ENCODE measurements around the gene KRTAP1-4.

The KRTAP1-4 gene

GRCh38 chr17:40997361-40997760 is 32.6 kb downstream of the KRTAP1-4 start:
- Histone ChIP-seq H3K4me3 (ENCODE audit: low read length) (no peak overlapping the region), H3K27ac (ENCODE audit: low read length) (no peak overlapping the region)

DNA sequence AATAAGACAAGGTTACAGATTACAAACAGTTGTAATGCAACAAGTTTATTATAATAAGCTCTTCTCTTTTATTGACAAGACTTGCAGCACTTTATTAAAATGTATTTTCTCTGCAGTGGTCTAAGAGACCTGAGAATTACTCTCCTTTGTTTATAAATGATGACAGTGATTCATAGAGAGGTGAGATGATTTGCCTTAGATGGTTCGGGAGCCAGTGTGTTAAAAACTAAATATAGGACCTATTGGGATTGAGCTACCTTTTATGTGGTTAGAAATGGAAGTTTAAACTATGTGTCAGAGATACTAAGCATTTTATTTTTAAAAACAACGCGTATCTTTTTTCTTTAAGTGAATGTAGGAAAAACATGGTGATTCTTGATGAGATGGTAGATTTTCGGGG is 33.2 kb downstream of the KRTAP1-4 start:
- no peaks in the 10 kb centered on the region for H3K9me3 ChIP-seq (ENCODE audit: insufficient read depth, low read depth, low read length)
- no peak overlapping the region for H3K27ac ChIP-seq (ENCODE audit: low read length)
- H3K4me3 ChIP-seq (ENCODE audit: low read length): no peak overlapping the region
- no peaks in the 10 kb centered on the region for H3K27me3 ChIP-seq (ENCODE audit: insufficient read depth, low read length)
- no peak overlapping the region for H3K9ac ChIP-seq (ENCODE audit: low read depth, low read length)
- H3K36me3 ChIP-seq (ENCODE audit: insufficient read depth, low read depth, low read length): no peaks in the 10 kb centered on the region
- no peaks in the 10 kb centered on the region for H3K4me1 ChIP-seq (ENCODE audit: insufficient read depth, low read length)

More at GRCh38 chr17:40997361-40997760, 32.6 kb downstream of the KRTAP1-4 start:
- Histone ChIP-seq H3K36me3 (ENCODE audit: insufficient read depth, low read depth, low read length) (no peaks in the 10 kb centered on the region), H3K9ac (ENCODE audit: low read depth, low read length) (no peak overlapping the region), H3K9me3 (ENCODE audit: insufficient read depth, low read depth, low read length) (no peaks in the 10 kb centered on the region), H3K4me1 (ENCODE audit: insufficient read depth, low read length) (no peaks in the 10 kb centered on the region), H3K27me3 (ENCODE audit: insufficient read depth, low read length) (no peaks in the 10 kb centered on the region)

- Histone ChIP-seq H3K9ac (ENCODE audit: low read depth, low read length) (no peak overlapping the region), H3K4me3 (ENCODE audit: low read length) (no peak overlapping the region), H3K27me3 (ENCODE audit: insufficient read depth, low read length) (no peaks in the 10 kb centered on the region), H3K36me3 (ENCODE audit: insufficient read depth, low read depth, low read length) (no peaks in the 10 kb centered on the region), H3K9me3 (ENCODE audit: insufficient read depth, low read depth, low read length) (no peaks in the 10 kb centered on the region), H3K4me1 (ENCODE audit: insufficient read depth, low read length) (no peaks in the 10 kb centered on the region), H3K27ac (ENCODE audit: low read length) (no peak overlapping the region)
These were observed 34.9 kb downstream of the KRTAP1-4 start for GRCh38 chr17:40995116-40995515.

GRCh38 chr17:40993839-40994238 is 36.2 kb downstream of the KRTAP1-4 start, which contains the start of gene KRTAP3-3:
TSS of gene KRTAP3-3 (minus strand) at chr17:40994164. CDS start at chr17:40994097, 67 bp downstream.
- H3K9ac ChIP-seq (ENCODE audit: low read depth, low read length): no peak within 1 kb of the TSS
- no peaks in the 10 kb centered on the region for H3K27me3 ChIP-seq (ENCODE audit: insufficient read depth, low read length)
- no peak within 1 kb of the TSS for H3K4me3 ChIP-seq (ENCODE audit: low read length)
- H3K4me1 ChIP-seq (ENCODE audit: insufficient read depth, low read length): no peaks in the 10 kb centered on the region
- H3K36me3 ChIP-seq (ENCODE audit: insufficient read depth, low read depth, low read length): no peaks in the 10 kb centered on the region
- H3K27ac ChIP-seq (ENCODE audit: low read length): no peak within 1 kb of the TSS
- H3K9me3 ChIP-seq (ENCODE audit: insufficient read depth, low read depth, low read length): no peaks in the 10 kb centered on the region

DNA sequence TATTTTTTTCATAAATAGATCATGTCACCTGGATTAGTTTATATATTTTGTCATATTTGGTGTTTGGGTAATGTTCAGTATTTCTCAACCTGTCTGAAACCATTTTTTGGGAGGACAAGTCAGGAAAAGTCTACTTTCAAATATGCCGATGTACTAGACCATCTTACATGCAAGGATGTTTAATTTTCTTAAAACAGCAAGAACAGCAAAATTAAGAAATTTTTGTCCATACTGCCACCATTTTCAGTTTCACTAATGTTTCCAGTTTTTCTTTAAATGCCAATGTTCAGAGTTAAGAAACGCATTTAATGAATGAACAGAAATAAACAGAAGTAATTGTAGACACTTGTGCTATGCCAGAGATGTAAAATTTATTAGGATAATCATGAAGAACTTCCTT is 36.9 kb downstream of the KRTAP1-4 start:
- Histone ChIP-seq H3K9me3 (ENCODE audit: insufficient read depth, low read depth, low read length) (no peaks in the 10 kb centered on the region), H3K27ac (ENCODE audit: low read length) (no peak overlapping the region), H3K4me1 (ENCODE audit: insufficient read depth, low read length) (no peaks in the 10 kb centered on the region), H3K9ac (ENCODE audit: low read depth, low read length) (no peak overlapping the region), H3K27me3 (ENCODE audit: insufficient read depth, low read length) (no peaks in the 10 kb centered on the region), H3K36me3 (ENCODE audit: insufficient read depth, low read depth, low read length) (no peaks in the 10 kb centered on the region), H3K4me3 (ENCODE audit: low read length) (no peak overlapping the region)

DNA sequence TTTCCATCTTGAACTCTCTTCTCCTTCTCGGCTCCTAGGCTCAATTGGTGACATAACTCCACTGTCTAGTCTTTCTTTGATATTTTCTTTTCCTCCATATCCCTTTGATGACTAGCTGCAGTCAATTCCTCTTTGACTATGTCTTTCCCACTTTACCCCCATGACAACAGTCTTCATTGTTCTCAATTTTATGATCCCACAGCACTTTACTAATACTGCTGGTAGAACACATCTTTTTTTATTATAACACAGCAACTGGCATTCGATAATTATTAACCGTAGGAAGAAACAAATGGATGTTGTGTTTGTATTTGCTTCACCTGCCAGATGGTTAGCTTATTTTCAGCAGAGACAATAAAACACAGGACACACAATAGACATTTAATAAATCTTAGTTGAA is 37.3 kb downstream of the KRTAP1-4 start:
- no peaks in the 10 kb centered on the region for H3K9me3 ChIP-seq (ENCODE audit: insufficient read depth, low read depth, low read length)
- no peak overlapping the region for H3K4me3 ChIP-seq (ENCODE audit: low read length)
- no peak overlapping the region for H3K27ac ChIP-seq (ENCODE audit: low read length)

GRCh38 chr17:40986920-40987319 is 43.1 kb downstream of the KRTAP1-4 start:
- no peaks in the 10 kb centered on the region for H3K4me1 ChIP-seq (ENCODE audit: insufficient read depth, low read length)
- H3K9me3 ChIP-seq (ENCODE audit: insufficient read depth, low read depth, low read length): no peaks in the 10 kb centered on the region
- no peaks in the 10 kb centered on the region for H3K27me3 ChIP-seq (ENCODE audit: insufficient read depth, low read length)
- no peak overlapping the region for H3K9ac ChIP-seq (ENCODE audit: low read depth, low read length)
- H3K27ac ChIP-seq (ENCODE audit: low read length): no peak overlapping the region
- H3K4me3 ChIP-seq (ENCODE audit: low read length): no peak overlapping the region
- no peaks in the 10 kb centered on the region for H3K36me3 ChIP-seq (ENCODE audit: insufficient read depth, low read depth, low read length)

More for the DNA sequence above, 37.3 kb downstream of the KRTAP1-4 start:
- Histone ChIP-seq H3K36me3 (ENCODE audit: insufficient read depth, low read depth, low read length) (no peaks in the 10 kb centered on the region), H3K4me1 (ENCODE audit: insufficient read depth, low read length) (no peaks in the 10 kb centered on the region), H3K27me3 (ENCODE audit: insufficient read depth, low read length) (no peaks in the 10 kb centered on the region), H3K9ac (ENCODE audit: low read depth, low read length) (no peak overlapping the region)

DNA sequence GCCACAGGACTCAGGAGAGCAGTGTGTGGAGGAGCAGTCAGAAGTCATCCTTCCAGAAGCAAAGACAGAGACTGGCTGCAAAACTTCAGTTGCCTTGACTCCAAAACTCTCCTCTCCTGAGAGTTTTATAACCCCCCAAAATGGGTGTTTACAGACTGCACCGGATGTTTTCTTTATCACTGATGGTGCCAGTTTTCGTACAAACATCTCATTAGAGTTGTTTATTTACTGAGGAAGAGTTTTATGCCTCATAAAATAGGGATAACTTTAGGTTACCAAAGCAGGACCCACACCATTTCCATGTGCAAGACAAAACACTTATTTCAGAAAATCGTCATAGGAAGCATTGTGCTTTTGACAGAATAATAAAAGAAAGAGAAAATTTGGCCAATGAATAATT is 45.8 kb downstream of the KRTAP1-4 start, which contains the start of gene KRT40:
Gene KRT40 (minus strand): TSS at position 101 of the 400 bp plus-strand sequence. CDS start 53 bp downstream, at position 48.
- H3K4me3 ChIP-seq (ENCODE audit: low read length): no peak within 1 kb of the TSS

DNA sequence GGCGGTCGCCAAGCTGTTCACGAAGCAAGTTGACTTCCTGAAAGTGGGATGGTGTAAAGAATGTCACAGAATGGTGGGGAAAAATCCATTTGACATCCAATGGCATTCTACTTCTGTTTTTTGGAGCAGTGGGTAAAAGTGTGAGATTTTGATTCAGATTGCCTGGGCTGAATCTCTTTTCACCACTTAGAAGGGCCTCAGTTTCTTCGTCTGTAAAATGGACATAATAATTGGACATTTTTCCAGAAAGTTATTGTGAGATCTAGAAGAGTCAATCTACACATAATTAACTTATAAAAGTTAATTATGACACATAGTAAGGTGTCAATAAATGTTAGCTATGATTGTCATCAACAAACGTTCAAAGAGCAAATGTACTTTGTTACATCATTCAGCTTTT is 48.9 kb downstream of the KRTAP1-4 start:
- H3K4me3 ChIP-seq (ENCODE audit: low read length): no peak overlapping the region
- no peak overlapping the region for H3K27ac ChIP-seq (ENCODE audit: low read length)
- no peaks in the 10 kb centered on the region; the same call in 1 of the 2 replicates for H3K4me1 ChIP-seq (ENCODE audit: insufficient read depth, low read length)
- no peaks in the 10 kb centered on the region for H3K36me3 ChIP-seq (ENCODE audit: insufficient read depth, low read depth, low read length)
- H3K9me3 ChIP-seq (ENCODE audit: insufficient read depth, low read depth, low read length): no peaks in the 10 kb centered on the region
- H3K27me3 ChIP-seq (ENCODE audit: insufficient read depth, low read length): no peaks in the 10 kb centered on the region
- H3K9ac ChIP-seq (ENCODE audit: low read depth, low read length): no peak overlapping the region

More for the DNA sequence above, 45.8 kb downstream of the KRTAP1-4 start, which contains the start of gene KRT40:
- H3K9me3 ChIP-seq (ENCODE audit: insufficient read depth, low read depth, low read length): no peaks in the 10 kb centered on the region
- no peaks in the 10 kb centered on the region for H3K36me3 ChIP-seq (ENCODE audit: insufficient read depth, low read depth, low read length)
- H3K27ac ChIP-seq (ENCODE audit: low read length): no peak within 1 kb of the TSS
- H3K9ac ChIP-seq (ENCODE audit: low read depth, low read length): no peak within 1 kb of the TSS
- no peaks in the 10 kb centered on the region; the same call in 1 of the 2 replicates for H3K4me1 ChIP-seq (ENCODE audit: insufficient read depth, low read length)
- H3K27me3 ChIP-seq (ENCODE audit: insufficient read depth, low read length): no peaks in the 10 kb centered on the region

DNA sequence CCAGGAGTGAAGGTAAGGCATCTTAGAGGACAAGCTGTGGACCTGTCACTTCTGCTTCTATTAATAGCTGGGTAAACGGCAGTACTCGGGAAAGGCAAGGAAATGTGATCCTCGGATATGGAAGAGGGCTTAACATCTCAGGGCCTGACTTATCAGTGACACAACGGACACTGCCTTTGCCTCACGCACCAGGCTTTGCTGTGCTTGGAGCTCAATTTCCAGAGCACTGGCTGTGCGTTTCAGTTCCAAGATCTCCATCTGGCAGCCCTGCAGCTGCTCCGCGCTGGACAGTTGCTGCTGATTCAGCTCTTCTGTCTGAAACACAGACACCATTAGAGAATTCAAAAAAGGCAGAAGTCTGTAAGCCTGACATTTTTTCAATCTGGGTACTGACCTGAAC is 49.4 kb downstream of the KRTAP1-4 start:
- Histone ChIP-seq H3K36me3 (ENCODE audit: insufficient read depth, low read depth, low read length) (no peaks in the 10 kb centered on the region), H3K9me3 (ENCODE audit: insufficient read depth, low read depth, low read length) (no peaks in the 10 kb centered on the region), H3K4me3 (ENCODE audit: low read length) (no peak overlapping the region), H3K4me1 (ENCODE audit: insufficient read depth, low read length) (no peaks in the 10 kb centered on the region; the same call in 1 of the 2 replicates), H3K9ac (ENCODE audit: low read depth, low read length) (no peak overlapping the region), H3K27ac (ENCODE audit: low read length) (no peak overlapping the region), H3K27me3 (ENCODE audit: insufficient read depth, low read length) (no peaks in the 10 kb centered on the region)

DNA sequence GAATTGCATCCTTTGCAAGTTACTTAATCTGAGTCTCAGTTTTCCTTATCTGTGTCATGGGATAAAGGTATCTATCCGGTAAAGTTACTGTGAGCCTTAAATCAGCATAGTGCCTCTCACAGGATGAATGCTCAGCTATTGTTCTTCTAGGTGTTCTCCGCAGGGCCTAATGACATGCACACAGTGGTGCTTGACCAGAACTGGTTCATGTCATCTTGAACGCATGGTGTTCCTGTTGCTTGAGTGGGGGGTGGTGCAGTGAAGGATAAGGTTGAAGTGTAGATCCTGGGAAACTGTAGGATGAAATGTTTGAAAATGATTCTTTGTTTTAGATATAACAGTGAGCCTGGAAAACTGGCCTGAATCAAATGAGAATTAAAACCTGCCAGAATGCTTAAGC is 49.9 kb downstream of the KRTAP1-4 start:
- Histone ChIP-seq H3K36me3 (ENCODE audit: insufficient read depth, low read depth, low read length) (no peaks in the 10 kb centered on the region), H3K9ac (ENCODE audit: low read depth, low read length) (no peak overlapping the region), H3K4me3 (ENCODE audit: low read length) (no peak overlapping the region), H3K27me3 (ENCODE audit: insufficient read depth, low read length) (no peaks in the 10 kb centered on the region), H3K9me3 (ENCODE audit: insufficient read depth, low read depth, low read length) (no peaks in the 10 kb centered on the region), H3K4me1 (ENCODE audit: insufficient read depth, low read length) (no peaks in the 10 kb centered on the region; the same call in 1 of the 2 replicates), H3K27ac (ENCODE audit: low read length) (no peak overlapping the region)

Data from iPS-20b (cell line).